ENCODE data around the gene RAX2. TPM values are rescaled to one million over a fixed set of nuclear protein-coding genes. Genes with fewer than 3 reads are reported as not detected.

The RAX2 gene
- polyA plus RNA-seq, 1 of the 3 experiments (the other 2 are of a cell fraction) = not detected

GRCh38 chr19:3737487-3738205, 34.4 kb downstream of the RAX2 start:
- POLR2A ChIA-PET = no interaction called here

DNA sequence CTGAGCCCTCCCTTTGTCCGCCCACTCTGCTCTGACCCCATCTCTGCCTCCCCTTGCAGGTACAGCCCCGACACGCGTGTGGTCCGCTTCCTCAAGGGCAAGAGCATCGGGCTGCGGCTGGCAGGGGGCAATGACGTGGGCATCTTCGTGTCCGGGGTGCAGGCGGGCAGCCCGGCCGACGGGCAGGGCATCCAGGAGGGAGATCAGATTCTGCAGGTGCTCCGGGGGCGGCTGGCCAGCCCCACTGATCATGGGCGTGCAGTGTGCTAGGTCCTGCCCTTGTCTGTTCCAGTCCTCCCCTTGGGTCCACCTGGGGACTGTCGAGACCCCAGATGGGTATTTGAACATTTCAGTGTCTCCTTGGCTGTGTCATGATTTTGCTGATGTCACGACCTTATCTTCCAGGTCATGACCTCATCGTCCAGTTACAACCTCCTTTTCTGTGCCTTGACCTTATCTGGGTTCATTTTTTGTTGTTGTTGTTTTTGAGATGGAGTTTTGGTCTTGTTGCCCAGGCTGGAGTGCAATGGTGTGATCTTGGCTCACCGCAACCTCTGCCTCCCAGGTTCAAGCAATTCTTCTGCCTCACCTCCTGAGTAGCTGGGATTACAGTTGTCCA, 35.8 kb downstream of the RAX2 start:
- Histone ChIP-seq H3K9me3 (no peaks in the 10 kb centered on the region), H3K9ac (no peak overlapping the region), H3K27me3 (ENCODE audit: insufficient read depth) (peaks cover 42% of the 10 kb centered on the region), H3K36me3 (replicated peaks in 1 of 2; ENCODE audit: control insufficient read depth in 1 of 2, insufficient read depth in 2 of 2, low read length in 1 of 2) (no peaks in the 10 kb centered on the region), H3K4me1 (ENCODE audit: control insufficient read depth in 1 of 2, insufficient read depth in 2 of 2, low read depth in 1 of 2, low read length in 1 of 2) (no peaks in the 10 kb centered on the region), H3K9me2 (no peaks in the 10 kb centered on the region), H3K4me3 (ENCODE audit: low read depth in 2 of 2, low read length in 1 of 2) (no peak overlapping the region), H3K79me2 (ENCODE audit: insufficient read depth) (no peaks in the 10 kb centered on the region), H4K20me1 (ENCODE audit: insufficient read depth) (no peaks in the 10 kb centered on the region), H2AFZ (ENCODE audit: low read depth) (no peak overlapping the region), H3F3A (replicated peaks; ENCODE audit: insufficient read depth) (no peaks in the 10 kb centered on the region), H3K27ac (ENCODE audit: low read depth in 2 of 2, low read length in 1 of 2) (no peak overlapping the region), H3K4me2 (no peak overlapping the region)
- ChIA-PET CTCF (interaction anchor here (1.5 kb wide), 1 partner anchor 86 kb away, joined by 3 read pairs; no protein-coding TSS in a partner anchor), POLR2A (no interaction called here)
- DNase-seq = no peak
- 15% methylated on average over 14 of the region's 21 CpGs for whole genome bisulfite sequencing (ENCODE audit: low lambda C conversion rate)
- no peak for TF ChIP-seq NFIC (IDR thresholded peaks at IDR 0.05; ENCODE audit: borderline replicate concordance)
- no peak for TF ChIP-seq NRF1 (IDR thresholded peaks at IDR 0.05; ENCODE audit: low read depth, low read length)
- no peak for TF ChIP-seq USF1 (IDR thresholded peaks at IDR 0.05; ENCODE audit: borderline replicate concordance, low read depth)
- TF ChIP-seq CTCF (IDR thresholded peaks at IDR 0.05) = no peak
- TF ChIP-seq IRF3 (IDR thresholded peaks at IDR 0.05; ENCODE audit: low read depth, low read length) = no peak
- no peak for TF ChIP-seq CHD2 (IDR thresholded peaks at IDR 0.05; ENCODE audit: low read length, partially characterized antibody)
- no peak for TF ChIP-seq MEF2A (IDR thresholded peaks at IDR 0.05; ENCODE audit: borderline replicate concordance, low read depth)
- no peak for TF ChIP-seq SIN3A (IDR thresholded peaks at IDR 0.05; ENCODE audit: borderline replicate concordance, low read depth, low read length)
- TF ChIP-seq TAF1 (IDR thresholded peaks at IDR 0.05; ENCODE audit: borderline replicate concordance, low read depth, low read length) = no peak
- no peak for TF ChIP-seq RAD21 (IDR thresholded peaks at IDR 0.05; ENCODE audit: low read length)
- no peak for TF ChIP-seq TEAD4 (IDR thresholded peaks at IDR 0.05; ENCODE audit: borderline replicate concordance, insufficient read depth)
- TF ChIP-seq YY1 (IDR thresholded peaks at IDR 0.05; ENCODE audit: low read depth) = no peak
- no peak for TF ChIP-seq GATA2 (CRISPR knock-in tag; IDR thresholded peaks at IDR 0.05)
- TF ChIP-seq, protein P1, sequence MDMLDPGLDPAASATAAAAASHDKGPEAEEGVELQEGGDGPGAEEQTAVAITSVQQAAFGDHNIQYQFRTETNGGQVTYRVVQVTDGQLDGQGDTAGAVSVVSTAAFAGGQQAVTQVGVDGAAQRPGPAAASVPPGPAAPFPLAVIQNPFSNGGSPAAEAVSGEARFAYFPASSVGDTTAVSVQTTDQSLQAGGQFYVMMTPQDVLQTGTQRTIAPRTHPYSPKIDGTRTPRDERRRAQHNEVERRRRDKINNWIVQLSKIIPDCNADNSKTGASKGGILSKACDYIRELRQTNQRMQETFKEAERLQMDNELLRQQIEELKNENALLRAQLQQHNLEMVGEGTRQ (IDR thresholded peaks at IDR 0.05; ENCODE audit: borderline replicate concordance, low read depth, low read length) = no peak

More at GRCh38 chr19:3737487-3738205, 34.4 kb downstream of the RAX2 start:
- CTCF ChIA-PET = interaction anchor here (1.1 kb wide), 1 partner anchor 14 kb away, joined by 3 read pairs; no protein-coding TSS in a partner anchor
- Histone ChIP-seq H3K4me3 (ENCODE audit: low read depth in 2 of 2, low read length in 1 of 2) (no peak overlapping the region), H3K27me3 (ENCODE audit: insufficient read depth) (peaks cover 41% of the 10 kb centered on the region), H2AFZ (ENCODE audit: low read depth) (no peak overlapping the region), H3K4me2 (no peak overlapping the region), H3K4me1 (ENCODE audit: control insufficient read depth in 1 of 2, insufficient read depth in 2 of 2, low read depth in 1 of 2, low read length in 1 of 2) (no peaks in the 10 kb centered on the region), H3K9me3 (no peaks in the 10 kb centered on the region), H4K20me1 (ENCODE audit: insufficient read depth) (no peaks in the 10 kb centered on the region), H3K9me2 (no peaks in the 10 kb centered on the region), H3K27ac (ENCODE audit: low read depth in 2 of 2, low read length in 1 of 2) (no peak overlapping the region), H3K9ac (no peak overlapping the region), H3K79me2 (ENCODE audit: insufficient read depth) (no peaks in the 10 kb centered on the region), H3F3A (replicated peaks; ENCODE audit: insufficient read depth) (no peaks in the 10 kb centered on the region), H3K36me3 (replicated peaks in 1 of 2; ENCODE audit: control insufficient read depth in 1 of 2, insufficient read depth in 2 of 2, low read length in 1 of 2) (no peaks in the 10 kb centered on the region)
- WGBS (ENCODE audit: low lambda C conversion rate) = 63% methylated on average over 10 of the region's 10 CpGs
- no peak for DNase-seq
- TF ChIP-seq, protein P2, sequence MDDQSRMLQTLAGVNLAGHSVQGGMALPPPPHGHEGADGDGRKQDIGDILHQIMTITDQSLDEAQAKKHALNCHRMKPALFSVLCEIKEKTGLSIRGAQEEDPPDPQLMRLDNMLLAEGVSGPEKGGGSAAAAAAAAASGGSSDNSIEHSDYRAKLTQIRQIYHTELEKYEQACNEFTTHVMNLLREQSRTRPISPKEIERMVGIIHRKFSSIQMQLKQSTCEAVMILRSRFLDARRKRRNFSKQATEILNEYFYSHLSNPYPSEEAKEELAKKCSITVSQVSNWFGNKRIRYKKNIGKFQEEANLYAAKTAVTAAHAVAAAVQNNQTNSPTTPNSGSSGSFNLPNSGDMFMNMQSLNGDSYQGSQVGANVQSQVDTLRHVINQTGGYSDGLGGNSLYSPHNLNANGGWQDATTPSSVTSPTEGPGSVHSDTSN (IDR thresholded peaks at IDR 0.05) = no peak
- TF ChIP-seq USF1 (IDR thresholded peaks at IDR 0.05; ENCODE audit: borderline replicate concordance, low read depth) (no peak), NRF1 (IDR thresholded peaks at IDR 0.05; ENCODE audit: low read depth, low read length) (no peak), TAF1 (IDR thresholded peaks at IDR 0.05; ENCODE audit: borderline replicate concordance, low read depth, low read length) (no peak), EZH2phosphoT487 (IDR thresholded peaks at IDR 0.05; ENCODE audit: borderline replicate concordance, low read depth) (no peak)
